NCI-H2081 (cell line): ENCODE data around the gene SATL1.
"Not testable (repeated sequence)": the region's sequence is repeated elsewhere in the genome, so short reads cannot be mapped to it uniquely, and the experiment has no call there.

Experiments used
- DNase-seq, 2 experiments: peaks; one replicate each; lab custom pipeline; 2025; lab: John Stamatoyannopoulos, UW

SATL1 gene, protein sequence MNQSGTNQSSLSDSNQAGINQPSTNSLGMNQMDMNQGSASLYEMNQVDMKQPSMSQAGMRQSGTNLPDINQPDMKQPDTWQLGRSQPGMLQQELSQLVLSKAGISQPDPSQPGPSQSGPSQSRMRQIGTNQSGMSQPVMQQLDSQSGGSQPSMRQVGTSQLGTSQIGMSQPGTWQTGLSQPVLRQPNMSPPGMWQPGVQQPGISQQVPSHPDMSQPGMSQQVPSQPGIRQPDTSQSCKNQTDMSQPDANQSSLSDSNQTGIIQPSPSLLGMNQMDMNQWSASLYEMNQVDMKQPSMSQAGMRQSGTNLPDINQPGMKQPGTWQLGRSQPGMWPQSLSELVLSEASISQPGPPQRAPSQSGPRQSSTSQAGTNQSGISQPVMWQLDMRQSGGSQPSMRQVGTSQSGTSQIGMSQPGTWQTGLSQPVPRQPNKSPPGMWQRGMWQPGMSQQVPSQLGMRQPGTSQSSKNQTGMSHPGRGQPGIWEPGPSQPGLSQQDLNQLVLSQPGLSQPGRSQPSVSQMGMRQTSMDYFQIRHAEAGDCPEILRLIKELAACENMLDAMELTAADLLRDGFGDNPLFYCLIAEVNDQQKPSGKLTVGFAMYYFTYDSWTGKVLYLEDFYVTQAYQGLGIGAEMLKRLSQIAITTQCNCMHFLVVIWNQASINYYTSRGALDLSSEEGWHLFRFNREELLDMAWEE

DNA sequence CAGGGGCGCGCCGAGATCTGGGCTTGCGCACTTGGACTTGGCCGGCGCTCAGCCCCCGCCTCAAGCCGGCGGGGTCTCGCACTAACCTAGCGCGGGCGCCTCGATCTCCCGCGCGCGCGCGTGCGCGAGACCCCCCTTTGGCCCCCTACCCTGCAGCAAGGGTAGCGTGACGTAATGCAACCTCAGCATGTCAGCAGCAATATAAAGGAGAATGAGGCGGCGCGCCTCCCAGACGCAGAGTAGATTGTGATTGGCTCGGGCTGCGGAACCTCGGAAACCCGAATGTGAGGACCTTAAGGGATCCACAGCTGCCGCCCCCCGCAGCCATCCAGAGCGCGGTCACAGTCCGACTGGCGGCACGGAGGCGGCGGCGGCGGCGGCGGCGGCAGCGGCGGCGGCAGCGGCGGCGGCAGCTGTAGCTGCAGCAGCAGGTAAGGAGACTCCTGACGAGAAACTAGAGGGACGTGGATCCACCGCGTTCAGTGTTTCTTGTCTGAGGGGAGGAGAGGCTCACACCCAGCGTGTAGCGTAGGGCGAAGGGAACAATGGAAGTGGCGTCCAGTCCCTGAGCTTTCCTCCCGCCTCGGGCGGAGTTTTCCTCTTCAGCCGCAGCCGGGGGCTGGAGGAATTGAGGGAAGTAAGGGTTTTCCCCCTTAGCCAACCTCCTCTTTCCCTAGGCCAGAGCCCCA lies at the start of gene SATL1, which contains the start of gene ZNF711:
Gene SATL1, minus strand, starts transcription at position 19 of the 689 bp plus-strand sequence. CDS start 134,811 bp downstream, outside the sequence.
Gene ZNF711, plus strand, starts transcription at position 231 of the 689 bp plus-strand sequence. CDS start 3,582 bp downstream, outside the sequence.
- DNase-seq = peak; percentile 93 to 96

DNA sequence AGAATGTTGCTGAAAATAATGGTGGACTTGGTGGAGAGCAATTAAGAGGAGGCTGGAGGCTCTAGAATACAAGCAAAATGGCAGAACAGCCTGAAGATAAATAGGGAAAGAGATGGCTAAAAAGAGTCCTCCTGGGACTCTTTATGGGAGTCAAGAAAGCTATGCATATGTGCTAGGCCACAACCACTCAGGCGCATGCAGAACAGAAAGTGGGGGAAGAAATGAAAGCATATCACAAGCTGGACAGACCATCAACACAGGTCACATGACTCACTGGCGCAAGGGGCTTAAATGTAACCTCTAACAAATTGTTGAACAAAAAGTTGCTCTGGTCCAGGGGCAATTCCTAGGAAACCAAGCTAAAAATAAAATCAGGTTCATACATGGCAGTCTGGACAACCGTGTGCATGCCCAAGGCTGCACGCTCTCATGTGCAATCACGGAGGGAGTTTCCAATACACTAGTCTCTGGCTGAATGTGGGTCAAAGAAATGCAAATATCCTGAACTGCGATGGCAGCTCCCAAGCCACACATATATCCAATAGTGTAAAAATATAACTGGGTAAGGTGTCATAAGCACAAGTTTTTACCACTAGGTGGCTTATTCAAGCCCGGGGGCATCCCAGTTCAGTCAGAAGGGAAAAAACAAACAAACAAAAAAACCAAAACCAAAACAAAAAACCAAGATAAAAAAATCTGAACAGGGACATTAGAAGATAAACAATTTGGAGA lies 45.6 kb upstream of the SATL1 start:
- DNase-seq = no peak

DNA sequence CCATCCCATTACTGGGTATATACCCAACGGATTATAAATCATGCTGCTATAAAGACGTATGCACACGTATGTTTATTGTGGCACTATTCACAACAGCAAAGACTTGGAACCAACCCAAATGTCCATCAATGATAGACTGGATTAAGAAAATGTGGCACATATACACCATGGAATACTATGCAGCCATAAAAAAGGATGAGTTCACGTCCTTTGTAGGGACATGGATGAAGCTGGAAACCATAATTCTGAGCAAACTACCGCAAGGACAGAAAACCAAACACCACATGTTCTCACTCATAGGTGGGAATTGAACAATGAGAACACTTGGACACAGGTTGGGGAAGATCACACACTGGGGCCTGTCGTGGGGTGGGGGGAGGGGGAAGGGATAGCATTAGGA lies 41.7 kb upstream of the SATL1 start:
- DNase-seq = not testable (repeated sequence)

DNA sequence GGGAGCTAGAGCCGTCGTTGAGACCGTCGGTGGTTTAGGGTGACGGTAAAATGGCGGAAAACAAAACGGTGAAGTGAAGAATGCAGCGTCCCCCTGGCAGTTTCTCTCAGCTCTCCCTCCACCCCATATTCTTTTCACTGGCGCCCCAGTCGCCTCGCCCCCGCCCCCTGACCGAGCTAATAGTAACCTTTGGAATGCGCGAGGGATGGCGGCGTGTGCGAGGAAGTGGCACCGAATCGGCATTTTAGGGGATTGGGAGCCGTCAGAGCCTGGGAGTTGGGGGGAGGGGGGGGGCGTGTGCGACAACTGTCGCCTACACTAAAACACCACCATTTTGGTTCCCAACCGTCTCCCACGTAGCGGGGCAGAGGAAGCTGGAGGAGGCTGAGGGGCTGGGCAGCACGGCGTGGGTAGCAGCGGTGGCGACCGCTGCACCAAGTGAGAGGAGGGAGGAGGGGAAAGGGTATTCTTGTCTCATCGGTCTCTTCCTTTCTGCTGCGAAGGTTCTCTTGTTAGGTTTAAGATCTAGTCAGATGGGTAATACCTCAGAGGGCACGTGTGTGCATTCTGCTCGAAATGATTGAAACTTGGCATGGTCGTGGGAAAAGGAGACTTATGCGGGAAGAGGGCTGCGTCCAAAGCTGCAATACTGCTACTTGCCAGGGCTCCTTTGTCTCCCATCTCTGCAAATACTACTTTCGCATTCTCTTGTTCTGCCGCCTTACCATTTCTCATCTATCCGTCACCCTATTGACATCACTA lies 1.1 kb upstream of the SATL1 start:
- DNase-seq = peak; percentile 40 to 59

DNA sequence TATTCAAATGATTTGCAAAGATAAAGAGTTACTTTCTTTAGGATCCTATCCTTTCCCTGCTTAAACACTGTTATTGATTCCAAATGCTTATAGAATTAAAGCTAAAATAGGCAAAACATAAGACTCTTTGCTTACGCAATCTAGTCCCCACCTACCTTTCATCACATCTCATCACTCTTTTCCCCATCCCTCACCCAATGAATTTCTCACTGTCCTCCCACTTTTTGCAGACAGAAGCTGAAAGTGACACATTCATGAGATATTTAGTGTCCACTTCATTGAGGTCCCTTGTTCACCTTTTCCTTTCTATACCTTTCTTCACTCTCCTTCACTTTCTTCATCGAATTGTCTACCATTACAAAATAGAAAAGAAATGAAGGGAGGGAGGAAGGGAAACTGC lies 424 bp downstream of the SATL1 start:
- DNase-seq = peak in 1 of 2 experiments; percentile 13

DNA sequence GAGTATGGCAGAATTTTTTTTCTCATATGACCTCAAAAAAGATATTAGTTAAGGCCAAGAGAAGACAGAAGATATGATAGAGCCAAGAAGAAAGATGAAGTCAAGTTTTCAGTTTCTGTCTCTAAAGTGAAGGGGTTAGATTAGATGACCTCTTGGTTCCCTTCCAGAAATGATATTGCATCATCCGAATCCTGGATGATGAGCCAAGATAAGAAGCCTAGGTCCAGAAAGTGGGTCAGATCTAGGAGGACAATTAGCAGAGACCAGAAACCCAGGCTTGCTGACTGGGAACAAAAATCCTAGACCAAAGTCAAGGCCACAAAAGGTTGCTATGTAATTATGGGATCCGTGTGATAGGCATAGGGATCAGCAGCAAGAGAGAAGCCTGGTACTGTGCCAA lies 20.2 kb downstream of the SATL1 start:
- DNase-seq = no peak

DNA sequence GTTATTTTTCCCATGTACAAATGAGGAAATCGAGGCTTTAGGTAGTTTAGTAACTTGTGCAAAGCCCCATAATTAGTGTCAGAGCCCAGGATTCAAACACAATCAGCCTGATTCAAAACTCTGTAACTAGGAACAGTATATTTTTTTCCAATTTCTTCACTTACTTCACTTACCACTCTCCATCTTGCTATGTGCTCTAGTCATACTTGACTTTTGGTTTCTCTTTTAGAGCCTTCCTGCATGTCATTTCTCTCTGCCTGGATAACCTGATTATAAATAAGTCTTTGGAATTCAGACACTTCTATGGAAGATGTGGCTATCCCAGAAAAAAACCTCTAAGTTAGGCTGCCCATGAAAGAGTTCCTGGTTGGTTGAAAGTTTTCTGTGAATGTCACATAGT lies 22.2 kb downstream of the SATL1 start:
- DNase-seq = no peak

DNA sequence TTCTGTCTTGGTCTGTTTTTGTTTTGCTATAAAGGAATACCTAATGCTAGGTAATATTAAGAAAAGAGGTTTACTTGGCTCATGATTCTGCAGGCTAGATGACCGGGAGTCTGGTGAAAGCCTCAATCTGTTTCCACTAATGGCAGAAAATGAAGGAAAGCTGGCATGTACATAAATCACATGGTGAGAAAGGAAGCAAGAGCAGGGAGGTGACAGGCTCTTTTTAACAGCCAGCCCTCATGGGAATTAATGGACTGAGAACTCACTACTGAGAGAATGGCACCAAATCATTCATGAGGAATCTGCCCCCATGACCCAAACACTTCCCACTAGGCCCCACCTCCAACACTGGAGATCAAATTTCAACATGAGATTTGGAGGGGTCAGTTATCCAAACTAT lies 27.6 kb downstream of the SATL1 start:
- DNase-seq = no peak

DNA sequence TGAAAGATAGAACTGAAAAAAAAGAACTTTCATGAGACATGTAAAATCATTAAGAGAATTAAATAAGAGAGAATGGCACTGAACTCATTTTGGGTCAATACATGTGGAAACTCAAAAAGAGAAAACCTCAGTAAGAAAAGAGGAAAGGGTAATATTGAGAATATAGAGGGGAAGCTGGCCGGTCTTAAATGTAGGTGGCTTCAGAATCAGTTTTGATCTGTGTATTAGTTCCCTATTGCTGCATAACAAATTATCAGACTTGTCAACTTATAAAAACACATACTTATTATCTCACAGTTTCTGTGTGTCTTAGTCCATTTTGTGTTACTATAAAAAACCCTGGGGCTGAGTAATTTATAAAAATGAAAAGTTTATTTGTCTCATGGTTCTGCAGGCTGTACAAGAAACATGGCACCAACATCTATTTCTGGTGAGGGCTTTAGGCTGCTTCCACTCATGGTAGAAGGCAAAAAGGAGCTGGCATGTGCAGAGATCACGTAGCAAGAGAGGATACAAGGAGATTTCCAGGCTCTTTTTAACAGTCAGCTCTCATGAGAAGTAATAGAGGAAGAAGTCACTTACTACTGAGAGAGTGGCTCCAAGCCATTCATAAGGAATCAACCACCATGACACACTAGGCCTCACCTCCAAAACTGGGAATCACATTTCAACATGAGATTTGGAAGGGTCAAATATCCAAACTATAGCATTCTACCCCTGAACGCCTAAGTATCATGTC lies 29.6 kb downstream of the SATL1 start:
- no peak for DNase-seq

DNA sequence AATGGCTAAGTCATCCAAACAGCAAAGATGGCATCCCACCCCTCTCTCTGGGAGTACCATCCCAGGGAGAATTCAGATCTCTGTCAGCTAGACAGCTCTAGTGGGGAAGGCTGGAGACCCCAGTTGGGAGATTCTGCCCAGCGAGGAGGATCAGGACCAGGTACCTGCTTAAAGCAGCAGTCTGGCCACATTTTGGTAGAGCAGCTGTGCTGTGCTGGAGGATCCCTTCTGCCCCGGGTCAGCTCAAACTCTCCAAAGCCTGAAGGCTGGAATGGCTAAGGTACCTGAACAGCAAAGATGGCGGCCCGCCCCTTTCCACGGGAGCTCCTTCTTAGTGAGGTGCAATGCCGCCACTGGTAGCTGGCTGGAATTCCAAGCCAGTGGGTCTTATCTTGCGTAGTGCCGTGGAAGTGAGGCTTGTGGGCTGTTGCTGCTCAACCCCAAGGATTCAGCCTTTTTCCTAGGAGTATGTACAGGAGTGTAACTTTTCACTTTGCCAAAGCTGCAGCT lies 40.1 kb downstream of the SATL1 start:
- no peak for DNase-seq

DNA sequence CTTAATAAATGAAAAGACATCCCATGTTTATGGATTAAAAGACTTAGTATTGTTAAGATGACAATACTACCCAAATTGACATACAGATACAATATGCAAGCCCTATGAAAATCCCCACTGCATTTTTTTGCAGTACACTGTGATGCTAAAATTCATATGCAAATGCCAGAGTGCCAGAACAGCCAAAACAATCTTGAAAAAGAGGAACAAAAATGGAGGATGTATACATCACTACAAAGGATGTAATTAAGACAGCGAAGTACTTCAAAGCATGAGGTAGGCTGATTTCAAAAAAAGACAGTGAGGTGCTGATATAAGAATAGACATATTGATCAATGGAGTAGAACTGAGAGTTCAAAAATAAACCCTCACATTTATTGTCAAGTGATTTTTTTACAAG lies 47.3 kb downstream of the SATL1 start:
- DNase-seq = no peak

DNA sequence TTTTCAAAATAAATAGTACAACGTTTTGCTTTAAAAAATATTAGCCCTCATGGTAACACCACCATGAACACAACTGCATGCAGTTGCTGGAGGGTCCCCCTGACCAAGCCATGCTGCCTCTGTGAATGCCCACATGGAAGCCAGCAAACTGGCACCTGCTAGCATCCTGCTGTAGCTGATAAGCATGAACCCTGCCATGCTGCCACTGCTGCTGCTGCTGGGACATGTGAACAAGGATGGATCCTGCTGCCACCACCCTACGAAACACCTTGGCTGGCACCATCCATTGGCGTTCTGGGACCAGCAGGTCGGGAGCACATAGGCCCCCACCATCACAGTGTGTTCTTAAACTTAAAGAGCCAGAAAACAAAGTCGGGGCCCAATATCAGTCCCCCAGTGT lies 83.9 kb downstream of the SATL1 start:
- DNase-seq = no peak

DNA sequence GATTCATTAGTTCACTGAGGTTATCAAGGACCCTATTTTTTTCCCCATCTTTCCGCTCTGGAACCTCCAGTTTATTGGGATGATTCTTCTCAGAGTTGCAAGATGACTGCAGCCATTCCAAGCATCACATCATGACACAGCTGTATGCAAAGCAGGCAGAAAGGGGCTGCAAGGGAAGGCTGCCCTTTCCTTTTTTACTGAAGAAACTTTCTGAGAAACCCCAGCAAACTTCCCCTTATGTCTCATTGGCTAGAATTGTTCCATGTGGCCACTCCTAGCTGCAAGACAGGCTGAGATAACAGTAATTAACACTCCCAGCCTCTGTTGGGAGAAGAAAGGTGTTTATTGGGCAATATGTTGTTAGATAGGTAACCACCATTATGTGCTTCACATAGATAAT lies 102.6 kb downstream of the SATL1 start:
- no peak for DNase-seq

DNA sequence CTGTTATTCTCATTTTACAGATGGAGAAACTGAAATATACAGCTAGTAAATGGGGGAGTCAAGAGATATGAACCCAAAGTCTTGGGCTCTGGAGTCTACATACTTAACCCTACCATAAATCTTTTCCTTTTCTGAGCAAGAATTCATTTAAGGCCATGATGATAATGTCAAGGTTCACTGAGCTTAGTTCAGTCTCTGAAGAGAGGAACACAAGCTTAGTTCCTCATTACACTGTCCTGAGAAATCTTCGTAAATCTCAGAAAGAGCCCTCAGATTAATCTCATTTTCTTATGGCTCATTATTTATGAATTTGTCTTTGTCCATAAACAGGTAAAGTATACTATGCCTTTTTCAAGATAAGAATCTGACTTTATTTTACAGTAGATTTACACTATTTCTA lies 104.2 kb downstream of the SATL1 start:
- DNase-seq = no peak

DNA sequence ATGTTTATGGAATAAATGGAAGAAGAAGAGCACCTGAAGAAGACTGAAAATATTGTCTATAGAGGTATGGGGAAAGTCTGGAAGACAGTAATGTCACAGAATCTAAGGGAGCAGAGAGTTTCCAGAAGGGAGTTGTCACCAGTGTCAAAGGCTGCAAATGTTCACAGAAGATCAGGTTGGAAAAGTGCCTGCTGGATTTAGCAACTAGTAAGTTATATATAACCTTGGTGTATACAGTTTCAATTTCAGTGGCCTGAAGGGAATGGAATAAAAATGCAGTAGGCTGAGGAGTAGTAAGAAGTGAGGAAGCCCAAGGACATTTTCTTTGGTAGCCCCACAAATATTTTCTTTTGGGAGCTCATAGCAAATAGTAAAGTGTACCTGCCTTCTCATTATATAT lies 107.2 kb downstream of the SATL1 start:
- DNase-seq = no peak

DNA sequence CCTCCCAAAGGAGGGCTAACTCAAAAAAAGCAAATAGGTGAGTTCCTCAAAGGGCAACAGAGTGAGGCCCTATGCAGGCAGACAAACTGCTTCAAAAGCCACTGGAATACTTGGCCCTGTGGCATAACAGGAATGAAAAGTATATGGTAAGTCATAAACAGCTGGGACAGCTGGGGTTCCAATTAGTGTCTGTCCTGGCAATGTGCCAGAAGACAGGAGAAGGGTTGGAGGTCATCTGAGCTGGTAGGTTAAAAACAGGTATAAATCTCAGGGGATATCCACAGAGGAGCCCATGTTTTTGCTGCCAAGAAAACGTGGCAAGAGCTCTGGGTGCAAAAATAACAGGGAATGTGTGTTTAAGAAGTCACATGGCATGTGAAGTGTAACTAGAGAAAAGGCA lies 128.3 kb downstream of the SATL1 start:
- DNase-seq = peak in 1 of 2 experiments; percentile 21

DNA sequence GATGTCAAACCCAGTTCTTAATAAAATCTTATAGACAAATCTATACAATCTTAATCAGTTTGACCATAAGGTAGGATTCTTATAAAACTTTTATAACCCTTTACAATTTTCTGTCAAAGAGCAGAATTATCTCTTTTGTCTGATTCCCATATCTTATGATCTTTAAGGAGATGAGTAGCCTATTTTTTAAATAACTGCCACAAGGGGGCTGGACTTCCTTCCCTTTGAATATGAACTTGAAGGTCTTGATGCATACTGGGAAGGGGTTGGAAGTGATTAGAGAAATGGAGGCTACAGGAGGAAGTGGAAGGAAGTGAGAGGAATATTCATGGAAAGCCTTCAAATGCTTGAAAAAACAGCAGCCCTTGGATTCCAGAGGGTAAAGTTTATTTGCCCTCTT lies 128.8 kb downstream of the SATL1 start:
- DNase-seq = no peak

DNA sequence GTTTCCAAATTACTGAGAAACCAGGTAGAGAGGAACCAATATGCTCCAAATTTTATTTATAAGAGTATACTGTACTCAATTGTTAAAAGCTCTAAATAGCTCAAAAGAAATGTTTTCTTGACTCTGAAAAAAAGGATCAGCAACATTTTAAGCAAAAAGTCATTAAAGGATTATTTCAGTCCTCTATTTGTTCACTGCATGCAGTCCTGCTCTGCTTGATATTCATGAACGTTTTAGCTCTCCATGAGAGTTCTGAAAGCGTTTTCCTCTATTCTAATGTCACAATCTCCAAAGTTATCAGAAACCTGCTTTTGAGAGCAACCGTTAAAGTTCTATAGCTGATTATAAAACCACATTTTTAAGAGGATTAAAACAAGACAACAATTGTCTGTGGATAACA lies 129.4 kb downstream of the SATL1 start:
- DNase-seq = no peak

DNA sequence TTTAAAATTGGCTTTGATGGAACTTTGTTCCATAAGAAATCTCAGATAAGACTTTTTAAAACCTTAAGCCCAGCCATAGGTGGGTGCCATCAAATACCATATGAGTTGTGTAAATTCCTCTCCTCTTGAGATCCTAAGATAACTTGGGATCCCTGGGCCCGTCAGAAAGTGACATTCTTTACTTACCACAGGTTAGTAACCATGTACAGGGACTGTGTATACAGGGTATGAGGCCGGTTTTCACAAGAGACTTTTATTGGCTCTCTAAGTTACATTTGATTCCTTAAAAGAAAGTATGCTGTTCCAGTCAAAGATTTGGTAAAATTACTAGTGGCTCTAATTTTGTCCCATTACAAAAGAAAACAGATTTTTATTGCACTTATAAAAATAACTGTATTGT lies 129.8 kb downstream of the SATL1 start:
- no peak for DNase-seq

DNA sequence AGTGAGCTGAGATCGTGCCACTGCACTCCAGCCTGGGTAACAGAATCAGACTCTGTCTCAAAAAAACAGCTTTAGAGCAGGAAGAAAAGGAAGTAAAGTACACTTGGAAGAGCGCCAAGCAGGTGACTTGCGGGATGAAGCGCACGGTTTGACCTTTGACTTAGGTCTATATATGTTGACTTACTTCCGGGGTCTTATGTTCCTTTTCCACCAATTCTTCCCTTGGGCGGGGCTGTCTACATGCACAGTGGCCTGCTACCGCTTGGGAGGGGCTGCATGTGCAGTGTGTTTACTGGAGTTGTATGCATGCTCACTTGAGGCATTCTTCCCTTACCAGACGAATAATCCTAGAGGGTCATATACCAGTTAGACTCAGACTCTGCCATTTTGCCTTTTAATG lies 131.3 kb downstream of the SATL1 start:
- no peak for DNase-seq
